NB4 (cell line): ENCODE measurements around the gene BSCL2.

Source experiments
- CTCF ChIP-seq: IDR thresholded peaks from one replicate; pipeline ENCODE4 v1.5.1; 2012; ENCODE audit warnings: low read depth, low read length
- POLR2A ChIP-seq: IDR thresholded peaks from 2 replicates; pipeline ENCODE4 v1.6.1; 2011; ENCODE audit warnings: mild to moderate bottlenecking; ENCODE audit not compliant: insufficient read length; ENCODE audit errors: extremely low read depth

DNA sequence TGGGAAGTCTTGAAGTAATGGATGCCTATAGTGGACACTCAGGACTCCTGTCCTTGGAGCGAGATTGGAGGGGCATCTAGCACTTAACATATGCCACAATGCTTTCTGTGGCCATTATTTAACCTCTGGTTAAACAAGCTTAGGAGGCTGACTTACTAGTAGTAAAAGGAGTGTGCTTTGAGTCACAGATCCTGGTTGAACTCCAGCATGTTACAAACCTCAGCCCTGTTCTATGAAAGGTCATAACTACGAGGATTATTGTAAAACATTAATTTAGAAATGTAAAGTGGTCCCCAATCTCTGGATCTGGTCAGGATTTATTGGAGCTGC lies 34.1 kb downstream of the BSCL2 start:
- no peak for TF ChIP-seq CTCF
- TF ChIP-seq POLR2A = no peak
